ENCODE measurements around the gene NUMA1.
A peak's percentile ranks its signal among the peaks of the same experiment; 100 is the strongest.

Gene NUMA1

GRCh38 chr11:72103754-72104167 lies 23.4 kb upstream of the NUMA1 start:
- Histone ChIP-seq H3K27ac (replicated peaks) (peak overlapping the region; percentile 100), H3K27me3 (ENCODE audit: insufficient read depth, poor library complexity, severe bottlenecking) (no peaks in the 10 kb centered on the region), H3K4me3 (replicated peaks; ENCODE audit: insufficient read depth, low read length) (no peak overlapping the region)
- no peak for DNase-seq (ENCODE audit: low read depth in 1 of 2, low spot score in 1 of 2)
- TF ChIP-seq CTCF (IDR thresholded peaks at IDR 0.05; ENCODE audit: insufficient read depth, low read length) (no peak), POLR2AphosphoS5 (IDR thresholded peaks at IDR 0.05; ENCODE audit: low read depth) (no peak), REST (IDR thresholded peaks at IDR 0.05; ENCODE audit: insufficient replicate concordance, low read depth) (no peak), SPI1 (IDR thresholded peaks at IDR 0.05; ENCODE audit: borderline replicate concordance, low read depth) (no peak), GABPA (IDR thresholded peaks at IDR 0.05; ENCODE audit: low read depth) (no peak)

- no peaks in the 10 kb centered on the region for H3K27me3 ChIP-seq (ENCODE audit: insufficient read depth, poor library complexity, severe bottlenecking)
- peak; percentile 73 for TF ChIP-seq POLR2AphosphoS5 (IDR thresholded peaks at IDR 0.05; ENCODE audit: low read depth)
- TF ChIP-seq CTCF (IDR thresholded peaks at IDR 0.05; ENCODE audit: insufficient read depth, low read length) = peak; percentile 16
- peak; percentile 24 for TF ChIP-seq REST (IDR thresholded peaks at IDR 0.05; ENCODE audit: insufficient replicate concordance, low read depth)
- TF ChIP-seq SPI1 (IDR thresholded peaks at IDR 0.05; ENCODE audit: borderline replicate concordance, low read depth) = peak; percentile 25; the same call in 1 of the 2 replicates
- TF ChIP-seq GABPA (IDR thresholded peaks at IDR 0.05; ENCODE audit: low read depth) = peak; percentile 74
- peak; percentile 99 for DNase-seq (ENCODE audit: low read depth in 1 of 2, low spot score in 1 of 2)
- peak within 1 kb of the TSS; percentile 100 for H3K27ac ChIP-seq (replicated peaks)
- peak within 1 kb of the TSS; percentile 64 for H3K4me3 ChIP-seq (replicated peaks; ENCODE audit: insufficient read depth, low read length)
Measured at GRCh38 chr11:72102946-72103753, 22.8 kb upstream of the NUMA1 start, which contains the start of gene LAMTOR1. TSS of gene LAMTOR1 (minus strand) at chr11:72103297. CDS start at chr11:72103224, 73 bp downstream.

- peak overlapping the region; percentile 100 for H3K27ac ChIP-seq (replicated peaks)
Measured at GRCh38 chr11:72102631-72102945, 22.2 kb upstream of the NUMA1 start.

More at GRCh38 chr11:72102631-72102945, 22.2 kb upstream of the NUMA1 start:
- TF ChIP-seq REST (IDR thresholded peaks at IDR 0.05; ENCODE audit: insufficient replicate concordance, low read depth) = no peak
- no peak; the same call in 1 of the 2 replicates for TF ChIP-seq GABPA (IDR thresholded peaks at IDR 0.05; ENCODE audit: low read depth)
- TF ChIP-seq SPI1 (IDR thresholded peaks at IDR 0.05; ENCODE audit: borderline replicate concordance, low read depth) = no peak
- no peak for TF ChIP-seq CTCF (IDR thresholded peaks at IDR 0.05; ENCODE audit: insufficient read depth, low read length)
- TF ChIP-seq POLR2AphosphoS5 (IDR thresholded peaks at IDR 0.05; ENCODE audit: low read depth) = no peak
- DNase-seq (ENCODE audit: low read depth in 1 of 2, low spot score in 1 of 2) = no peak
- H3K4me3 ChIP-seq (replicated peaks; ENCODE audit: insufficient read depth, low read length) = peak overlapping the region; percentile 64
- no peaks in the 10 kb centered on the region for H3K27me3 ChIP-seq (ENCODE audit: insufficient read depth, poor library complexity, severe bottlenecking)

Data from HL-60 (cell line).